Keratinocyte (primary cell): ENCODE results near the gene ODAD2. TPM values are rescaled to one million over a fixed set of nuclear protein-coding genes. Genes with fewer than 3 reads are reported as not detected.
"Not testable (repeated sequence)": the region's sequence is repeated elsewhere in the genome, so short reads cannot be mapped to it uniquely, and the experiment has no call there.

Experiments used
- DNase-seq: peaks from one replicate; pipeline ENCODE4 v3.0.0-alpha.2; 2011; ENCODE audit warnings: low read depth, missing footprints, low spot score
- FAIRE-seq: peaks from 2 replicates; lab custom pipeline; 2011; peaks lifted over from hg19 to GRCh38; lab: Jason Lieb, UNC
- H2AFZ ChIP-seq: 2 replicates; pipeline ENCODE4 v1.6.0; 2012; ENCODE audit warnings: low read length, control low read depth, inconsistent platforms; ENCODE audit not compliant: control insufficient read depth
- H3K27ac ChIP-seq: 2 replicates; pipeline ENCODE4 v1.5.1; 2011; ENCODE audit warnings: low read length; ENCODE audit not compliant: control insufficient read depth, insufficient read depth
- H3K27me3 ChIP-seq: 3 replicates; pipeline ENCODE4 v1.6.0; 2011; ENCODE audit warnings: low read length; ENCODE audit not compliant: control insufficient read depth, insufficient read depth; ENCODE audit errors: extremely low read depth
- H3K36me3 ChIP-seq, 2 experiments: 2 replicates in 1 of 2; 3 replicates in 1 of 2; pipeline ENCODE4 v1.5.1; 2011; ENCODE audit warnings: low read length in 2 of 2, mild to moderate bottlenecking in 1 of 2; ENCODE audit not compliant: control insufficient read depth in 2 of 2, insufficient read depth in 2 of 2; ENCODE audit errors: extremely low read depth in 1 of 2
- H3K4me1 ChIP-seq: 3 replicates; pipeline ENCODE4 v1.5.1; 2011; ENCODE audit warnings: low read length; ENCODE audit not compliant: control insufficient read depth, insufficient read depth; ENCODE audit errors: extremely low read depth
- H3K4me2 ChIP-seq: 3 replicates; pipeline ENCODE4 v1.6.0; 2011; ENCODE audit warnings: low read depth, low read length; ENCODE audit not compliant: control insufficient read depth, insufficient read depth; ENCODE audit errors: extremely low read depth
- H3K4me3 ChIP-seq, 3 experiments: fragments of 200-600 bp in 1 of 3; sonication (generic) in 1 of 3; 2 replicates in 2 of 3; 3 replicates in 1 of 3; pipeline ENCODE4 v1.5.1; 2011 to 2016; ENCODE audit warnings: low read length in 3 of 3, mild to moderate bottlenecking in 3 of 3, control low read depth in 2 of 3, inconsistent platforms in 1 of 3, low read depth in 1 of 3, mixed read lengths in 1 of 3, mixed run types in 1 of 3, moderate library complexity in 1 of 3; ENCODE audit not compliant: control insufficient read depth in 2 of 3, insufficient read depth in 2 of 3; ENCODE audit errors: extremely low read depth in 1 of 3
- H3K79me2 ChIP-seq: 2 replicates; pipeline ENCODE4 v1.6.0; 2012; ENCODE audit warnings: low read length; ENCODE audit not compliant: control insufficient read depth, insufficient read depth
- H3K9ac ChIP-seq: 3 replicates; pipeline ENCODE4 v1.6.0; 2011; ENCODE audit warnings: low read length; ENCODE audit not compliant: control insufficient read depth, insufficient read depth; ENCODE audit errors: extremely low read depth
- H3K9me1 ChIP-seq: 3 replicates; pipeline ENCODE4 v1.6.0; 2011; ENCODE audit warnings: low read length; ENCODE audit not compliant: control insufficient read depth, insufficient read depth; ENCODE audit errors: extremely low read depth
- H3K9me3 ChIP-seq: 2 replicates; pipeline ENCODE4 v1.5.1; 2012; ENCODE audit warnings: low read depth, low read length; ENCODE audit not compliant: control insufficient read depth
- H4K20me1 ChIP-seq: 3 replicates; pipeline ENCODE4 v1.6.0; 2011; ENCODE audit warnings: low read length; ENCODE audit not compliant: control insufficient read depth, insufficient read depth; ENCODE audit errors: extremely low read depth
- EZH2 ChIP-seq: IDR thresholded peaks from one replicate; pipeline ENCODE4 v1.6.1; 2012; ENCODE audit warnings: inconsistent platforms, mild to moderate bottlenecking, low read length, moderate library complexity
- dilution Hi-C: fragments of 300-500 bp; cut with MboI; formaldehyde crosslinking; loops from one replicate; pipeline ENCODE4 v1.7.0; 2020; ENCODE audit warnings: low sequenced_read_pairs; ENCODE audit not compliant: extremely low pct_ligation_motif_present
- polyA plus RNA-seq, 5 experiments: library from polyadenylated mRNA; depleted of rRNA in 3 of 5; stranded (reverse) in 3 of 5; stranded (forward) in 1 of 5; unstranded in 1 of 5; fragments of >200 nt; gene quantifications; 1 replicate in 1 of 5; 2 replicates in 3 of 5; 3 replicates in 1 of 5; pipeline versions ENCODE4 v1.2.1 to v1.2.3, GENCODE V29; 2011 to 2012; ENCODE audit warnings: missing spikeins in 2 of 5, low read depth in 1 of 5, low replicate concordance in 1 of 5
- TF ChIP-seq, protein P1 (sequence below), 3 experiments: IDR thresholded peaks in 1 of 3; conservative IDR thresholded peaks in 1 of 3; optimal IDR thresholded peaks in 1 of 3; 2 replicates in 2 of 3; 3 replicates in 1 of 3; pipeline versions ENCODE3 to v1.5.1; 2011; ENCODE audit warnings: low read length in 3 of 3, mild to moderate bottlenecking in 3 of 3, moderate library complexity in 2 of 3, control low read depth in 1 of 3, inconsistent platforms in 1 of 3; ENCODE audit not compliant: insufficient read depth in 2 of 3; ENCODE audit errors: extremely low read depth in 1 of 3

Gene ODAD2
- polyA plus RNA-seq, 1 donor (not counting 4 experiments of a cell fraction or from before 2014, with no cell fraction given): not detected

DNA sequence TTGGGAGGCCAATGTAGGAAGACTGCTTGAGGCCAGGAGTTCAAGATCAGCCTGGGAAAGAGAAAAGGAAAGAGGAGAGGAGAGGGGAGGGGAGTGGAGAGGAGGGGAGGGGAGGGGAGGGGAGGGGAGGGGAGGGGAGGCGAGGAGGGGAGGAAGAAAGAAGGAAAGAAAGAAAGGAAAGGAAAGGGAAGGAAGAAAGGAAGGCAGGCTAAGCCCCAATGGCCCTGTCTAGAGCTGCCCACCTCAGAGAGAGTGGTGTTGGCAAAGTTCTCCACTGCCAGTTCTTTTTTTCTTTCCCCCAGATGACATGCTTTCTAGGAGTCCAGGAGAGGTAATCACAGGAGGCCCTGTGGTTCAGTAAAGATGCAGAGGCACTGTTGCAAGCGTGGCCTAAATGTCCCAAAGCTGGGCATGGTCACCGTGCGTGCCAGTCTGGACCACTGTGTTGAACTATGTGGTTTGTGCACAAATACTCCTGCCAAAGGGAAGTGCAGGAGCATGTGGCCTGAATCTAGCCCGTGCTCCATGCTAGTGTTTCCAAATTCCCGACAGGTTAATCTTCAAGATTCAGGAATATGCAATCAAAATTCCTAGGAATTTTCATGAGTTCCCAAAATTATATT is 39.7 kb downstream of the ODAD2 start:
- Histone ChIP-seq H3K27me3 (no peaks in the 10 kb centered on the region), H4K20me1 (no peaks in the 10 kb centered on the region), H3K9ac (no peak overlapping the region), H2AFZ (no peak overlapping the region), H3K4me1 (no peaks in the 10 kb centered on the region), H3K27ac (no peak overlapping the region), H3K4me2 (no peak overlapping the region), H3K9me3 (no peaks in the 10 kb centered on the region), H3K4me3 (no peak overlapping the region), H3K9me1 (no peaks in the 10 kb centered on the region), H3K79me2 (no peaks in the 10 kb centered on the region), H3K36me3 (no peaks in the 10 kb centered on the region)
- no peak for TF ChIP-seq EZH2
- TF ChIP-seq, protein P1, sequence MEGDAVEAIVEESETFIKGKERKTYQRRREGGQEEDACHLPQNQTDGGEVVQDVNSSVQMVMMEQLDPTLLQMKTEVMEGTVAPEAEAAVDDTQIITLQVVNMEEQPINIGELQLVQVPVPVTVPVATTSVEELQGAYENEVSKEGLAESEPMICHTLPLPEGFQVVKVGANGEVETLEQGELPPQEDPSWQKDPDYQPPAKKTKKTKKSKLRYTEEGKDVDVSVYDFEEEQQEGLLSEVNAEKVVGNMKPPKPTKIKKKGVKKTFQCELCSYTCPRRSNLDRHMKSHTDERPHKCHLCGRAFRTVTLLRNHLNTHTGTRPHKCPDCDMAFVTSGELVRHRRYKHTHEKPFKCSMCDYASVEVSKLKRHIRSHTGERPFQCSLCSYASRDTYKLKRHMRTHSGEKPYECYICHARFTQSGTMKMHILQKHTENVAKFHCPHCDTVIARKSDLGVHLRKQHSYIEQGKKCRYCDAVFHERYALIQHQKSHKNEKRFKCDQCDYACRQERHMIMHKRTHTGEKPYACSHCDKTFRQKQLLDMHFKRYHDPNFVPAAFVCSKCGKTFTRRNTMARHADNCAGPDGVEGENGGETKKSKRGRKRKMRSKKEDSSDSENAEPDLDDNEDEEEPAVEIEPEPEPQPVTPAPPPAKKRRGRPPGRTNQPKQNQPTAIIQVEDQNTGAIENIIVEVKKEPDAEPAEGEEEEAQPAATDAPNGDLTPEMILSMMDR (optimal IDR thresholded peaks at IDR 0.05 in 1 of 3, IDR thresholded peaks at IDR 0.05 in 1 of 3, conservative IDR thresholded peaks at IDR 0.05 in 1 of 3; ENCODE audit: extremely low read depth in 1 of 3, insufficient read depth in 2 of 3, low read length in 3 of 3): no peak
- dilution Hi-C loops: no loop called here
- DNase-seq: no peak
- FAIRE-seq: no peak

DNA sequence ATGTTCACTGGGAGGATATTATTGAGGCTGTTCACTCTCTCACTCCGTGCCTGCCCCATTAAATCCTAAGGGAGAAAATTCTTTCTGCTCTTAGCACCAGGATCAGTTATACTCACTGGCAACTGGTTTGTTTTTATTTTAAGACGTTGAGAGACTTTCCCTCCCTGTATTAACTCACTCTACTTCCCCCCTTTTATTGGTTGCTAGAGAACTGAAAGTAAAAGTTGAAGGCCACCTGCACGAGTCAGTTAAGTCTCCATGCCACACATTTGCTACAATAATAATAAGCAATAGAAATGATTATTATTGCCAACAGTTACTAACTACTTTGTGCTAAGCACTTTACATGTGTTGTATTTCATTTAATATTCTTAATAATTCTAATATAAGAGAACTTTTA is 40.5 kb downstream of the ODAD2 start:
- H3K4me2 ChIP-seq, H4K20me1 ChIP-seq, H3K79me2 ChIP-seq, H3K9me3 ChIP-seq, H3K9ac ChIP-seq, H3K4me1 ChIP-seq, H3K4me3 ChIP-seq, H2AFZ ChIP-seq, dilution Hi-C loops, H3K27me3 ChIP-seq, H3K36me3 ChIP-seq, H3K27ac ChIP-seq, DNase-seq, FAIRE-seq, H3K9me1 ChIP-seq: not testable (repeated sequence)

DNA sequence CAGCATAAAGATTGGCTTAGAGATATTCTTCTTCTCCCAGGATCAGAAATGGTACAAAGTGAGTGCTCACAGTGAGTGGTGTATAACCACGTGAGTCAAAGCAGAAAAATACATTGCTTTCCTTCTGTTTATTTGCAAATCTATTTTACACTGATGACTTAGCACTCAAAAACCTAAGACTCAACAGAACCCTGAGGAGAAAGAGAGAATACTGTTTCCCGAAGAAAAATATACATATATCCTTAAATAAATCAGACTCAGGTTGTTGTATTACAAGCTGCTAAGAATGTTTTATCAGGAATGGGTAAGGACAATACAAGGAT is 48.7 kb downstream of the ODAD2 start:
- DNase-seq (no peak), FAIRE-seq (no peak)
- H3K36me3 ChIP-seq: no peaks in the 10 kb centered on the region
- dilution Hi-C loops: no loop called here
- H3K4me2 ChIP-seq: no peak overlapping the region
- H3K9me1 ChIP-seq: no peaks in the 10 kb centered on the region
- no peak overlapping the region for H3K4me3 ChIP-seq
- no peak overlapping the region for H2AFZ ChIP-seq
- H3K27ac ChIP-seq: no peak overlapping the region
- no peaks in the 10 kb centered on the region for H3K9me3 ChIP-seq
- no peaks in the 10 kb centered on the region for H3K79me2 ChIP-seq
- no peaks in the 10 kb centered on the region for H3K27me3 ChIP-seq
- no peaks in the 10 kb centered on the region for H4K20me1 ChIP-seq
- H3K9ac ChIP-seq: no peak overlapping the region
- TF ChIP-seq, protein P1 (optimal IDR thresholded peaks at IDR 0.05 in 1 of 3, IDR thresholded peaks at IDR 0.05 in 1 of 3, conservative IDR thresholded peaks at IDR 0.05 in 1 of 3; ENCODE audit: extremely low read depth in 1 of 3, insufficient read depth in 2 of 3, low read length in 3 of 3): no peak
- no peak for TF ChIP-seq EZH2
- no peaks in the 10 kb centered on the region for H3K4me1 ChIP-seq
